Measurements from ENCODE around the gene CKMT2. TPM values are rescaled to one million over a fixed set of nuclear protein-coding genes. Genes with fewer than 3 reads are reported as not detected.
A peak's percentile ranks its signal among the peaks of the same experiment; 100 is the strongest.

The CKMT2 gene
- 10 to 100 TPM in 1 of 3 donors, 1 to 10 TPM in 2; 5.2 to 10.3 (median 9.0) TPM for polyA plus RNA-seq (ENCODE audit: insufficient read length in 3 of 3)
- long read RNA-seq, donor 1, partial matches to known transcripts, result 0 of 3 reads
- long read RNA-seq, donor 1, other reads (novel, unspliced or antisense), result 0 of 3 reads
- long read RNA-seq, donor 2, partial matches to known transcripts, result 0 of 5 reads
- long read RNA-seq, donor 2, other reads (novel, unspliced or antisense), result 0 of 5 reads
- long read RNA-seq, donor 3, partial matches to known transcripts, result 0 of 1 reads
- long read RNA-seq, donor 3, other reads (novel, unspliced or antisense), result 0 of 1 reads
- long read RNA-seq, donor 4, transcript CKMT2-201 (10 exons, 1,512 nt), result major isoform, 5 of 6 reads
- long read RNA-seq, donor 4, partial matches to known transcripts, result 0 of 6 reads
- long read RNA-seq, donor 4, other reads (novel, unspliced or antisense), result 0 of 6 reads
- long read RNA-seq, donor 5, partial matches to known transcripts, result 0 of 1 reads
- long read RNA-seq, donor 5, other reads (novel, unspliced or antisense), result 0 of 1 reads
- long read RNA-seq, donor 6, partial matches to known transcripts, result 0 of 1 reads
- long read RNA-seq, donor 6, other reads (novel, unspliced or antisense), result 0 of 1 reads
- long read RNA-seq, donor 7, partial matches to known transcripts, result 0 of 6 reads
- long read RNA-seq, donor 7, other reads (novel, unspliced or antisense), result 5 of 6 reads
- long read RNA-seq, donor 8, partial matches to known transcripts, result 0 of 1 reads
- long read RNA-seq, donor 8, other reads (novel, unspliced or antisense), result 0 of 1 reads
- long read RNA-seq, donor 9, partial matches to known transcripts, result 0 of 4 reads
- long read RNA-seq, donor 9, other reads (novel, unspliced or antisense), result 0 of 4 reads
- long read RNA-seq, donor 10, partial matches to known transcripts, result 0 of 2 reads
- long read RNA-seq, donor 10, other reads (novel, unspliced or antisense), result 0 of 2 reads
- long read RNA-seq, donor 11, result 0 reads
- long read RNA-seq, donor 12, partial matches to known transcripts, result 0 of 2 reads
- long read RNA-seq, donor 12, other reads (novel, unspliced or antisense), result 0 of 2 reads
- long read RNA-seq, donor 13, partial matches to known transcripts, result 0 of 2 reads
- long read RNA-seq, donor 13, other reads (novel, unspliced or antisense), result 0 of 2 reads
- long read RNA-seq, donor 14, result 0 reads
- long read RNA-seq, donor 15, partial matches to known transcripts, result 0 of 3 reads
- long read RNA-seq, donor 15, other reads (novel, unspliced or antisense), result 0 of 3 reads
- long read RNA-seq, donor 16, partial matches to known transcripts, result 0 of 1 reads
- long read RNA-seq, donor 16, other reads (novel, unspliced or antisense), result 0 of 1 reads

- peak; percentile 47 for DNase-seq
Observed at GRCh38 chr5:81233080-81233634, at the start of gene CKMT2. Gene CKMT2 (plus strand): TSS chr5:81233322. CDS start chr5:81251133, 17,811 bp downstream.

DNA sequence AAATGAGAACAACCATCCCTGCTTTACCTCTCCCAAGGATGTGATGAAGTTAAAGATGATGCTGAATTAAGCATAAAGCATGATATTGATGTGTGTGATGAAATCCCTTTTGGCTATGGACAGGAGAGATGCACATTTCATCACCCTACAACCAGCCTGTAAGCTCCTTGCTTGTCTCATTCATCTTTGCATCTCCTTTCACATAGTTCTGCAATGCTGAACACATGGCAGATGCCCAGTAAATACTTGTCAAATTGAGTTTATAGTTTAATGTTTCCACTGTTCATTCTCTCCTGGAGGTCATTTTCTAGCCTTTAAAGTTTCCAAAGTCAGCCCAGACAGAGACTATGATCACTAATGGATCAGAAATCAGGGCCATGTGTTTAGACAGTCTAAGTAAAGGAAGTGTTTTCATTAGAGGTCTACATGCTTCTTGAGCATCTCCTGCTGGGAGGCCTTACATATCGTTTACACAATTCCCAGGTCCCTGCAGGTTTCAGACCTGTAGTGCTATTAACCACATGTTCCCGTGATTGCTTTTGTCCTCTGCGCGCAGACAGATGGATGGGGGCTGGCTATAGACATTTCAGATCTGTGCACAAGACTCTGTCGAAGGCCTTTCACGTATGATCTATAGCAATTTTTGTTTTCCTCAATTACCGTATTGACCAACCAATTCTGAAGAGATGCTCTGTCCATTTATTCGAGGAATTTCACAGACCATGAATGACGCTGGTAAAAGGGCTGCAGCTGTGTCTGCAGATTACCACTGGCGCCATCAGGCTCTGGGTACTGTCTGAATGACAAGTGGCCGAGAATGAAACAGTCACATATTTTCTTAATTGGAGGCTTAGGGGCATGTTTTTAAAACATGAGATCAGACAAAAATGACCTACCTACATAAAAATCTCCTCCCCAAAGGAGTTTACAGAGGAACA, 49.0 kb upstream of the CKMT2 start:
- DNase-seq, result no peak

DNA sequence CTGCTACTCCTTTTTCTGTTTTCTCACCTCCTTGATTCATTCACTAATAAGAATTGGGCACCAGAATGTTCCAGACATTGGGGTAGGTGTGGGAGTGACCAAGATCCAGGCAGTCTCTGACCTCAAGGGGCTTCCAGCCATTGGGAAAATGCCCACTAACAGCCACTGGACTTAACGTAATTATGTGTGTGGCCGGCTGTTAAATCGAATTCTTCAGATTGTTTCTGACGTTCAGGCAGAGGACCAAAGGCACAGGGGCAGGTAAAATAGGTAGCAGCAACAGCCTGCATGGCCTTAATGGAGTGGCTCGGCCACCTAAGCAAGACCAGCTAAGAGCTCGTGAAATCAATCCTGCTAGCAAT, 48.4 kb upstream of the CKMT2 start:
- DNase-seq, result no peak

- DNase-seq, result no peak
Observed at GRCh38 chr5:81187885-81188284, 45.2 kb upstream of the CKMT2 start.

GRCh38 chr5:81188962-81189361, 44.2 kb upstream of the CKMT2 start:
- no peak for DNase-seq

DNA sequence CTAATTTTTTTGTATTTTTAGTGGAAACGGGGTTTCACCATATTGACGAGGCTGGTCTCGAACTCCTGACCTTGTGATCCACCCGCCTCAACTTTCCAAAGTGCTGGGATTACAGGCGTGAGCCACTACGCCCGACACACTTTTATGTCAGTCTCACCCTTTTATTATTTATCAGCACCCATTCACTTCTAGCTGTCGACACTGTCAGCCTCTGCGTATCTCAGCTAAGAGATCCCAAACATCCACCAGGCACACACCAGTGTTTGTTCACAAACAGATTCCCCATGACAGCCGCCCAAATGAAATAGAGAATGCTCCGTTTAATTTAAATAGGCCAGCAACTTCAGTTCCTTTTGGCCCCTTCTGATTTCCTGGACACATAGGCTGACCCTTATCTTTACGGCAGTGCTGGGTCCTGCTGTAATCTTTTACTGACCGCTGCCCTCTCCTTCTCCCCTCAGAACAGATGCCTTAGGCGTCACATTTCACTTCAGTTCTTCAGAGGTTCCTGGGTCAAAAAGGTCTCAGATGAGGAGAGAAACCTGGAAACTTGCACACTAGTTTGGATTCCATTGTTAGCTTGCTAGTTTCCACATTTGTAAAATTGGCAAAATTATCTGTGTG, 43.1 kb upstream of the CKMT2 start:
- DNase-seq, result no peak

DNA sequence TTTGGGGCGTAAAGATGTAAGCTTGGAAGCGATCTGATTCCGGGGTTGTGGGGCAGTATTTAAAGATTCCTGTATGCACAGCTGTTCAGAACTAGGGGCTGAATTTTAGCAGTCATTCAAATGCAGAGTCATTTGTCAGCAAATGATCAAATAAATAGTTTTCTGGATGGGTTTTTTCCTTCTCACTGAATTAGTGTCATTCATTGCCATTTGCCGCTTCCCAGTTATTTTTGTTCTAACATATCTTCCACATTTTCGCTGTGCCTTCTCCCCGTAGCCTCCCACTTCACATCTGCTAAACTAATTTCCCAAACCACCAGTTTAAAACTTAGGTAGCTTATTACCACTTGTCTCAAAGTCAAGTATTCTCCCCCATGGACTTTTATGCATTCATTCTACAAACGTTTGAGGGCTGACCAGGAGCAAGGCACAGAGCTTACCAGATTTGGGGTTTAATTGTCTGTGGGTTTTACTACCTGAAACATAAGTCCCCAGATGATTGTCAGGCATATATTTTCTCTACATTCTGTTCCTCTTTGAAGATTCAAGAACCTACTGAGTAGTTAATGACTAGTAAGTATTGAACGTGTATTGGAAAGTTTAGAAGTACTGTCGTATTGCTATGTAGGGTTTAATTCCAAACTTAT, 41.3 kb upstream of the CKMT2 start:
- DNase-seq, result no peak

DNA sequence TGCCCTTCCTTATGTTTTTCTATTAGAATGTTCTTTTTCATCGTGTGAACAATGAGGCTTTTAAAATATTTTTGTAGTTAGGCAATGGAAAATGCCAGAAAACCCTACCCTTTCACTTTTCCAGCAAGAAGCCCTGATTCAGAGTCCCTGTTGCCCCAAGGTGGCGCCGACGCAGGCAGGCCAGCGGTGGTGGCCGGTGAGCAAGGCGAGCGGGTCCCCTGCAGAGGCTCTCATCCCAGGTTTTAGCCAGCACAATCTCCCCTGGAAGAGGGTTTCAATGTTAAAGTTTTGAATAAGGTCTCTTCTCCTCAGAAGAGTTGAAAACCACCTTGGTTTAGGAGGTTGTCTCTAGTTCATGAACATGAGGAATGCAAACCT, 40.8 kb upstream of the CKMT2 start:
- DNase-seq, result no peak

DNA sequence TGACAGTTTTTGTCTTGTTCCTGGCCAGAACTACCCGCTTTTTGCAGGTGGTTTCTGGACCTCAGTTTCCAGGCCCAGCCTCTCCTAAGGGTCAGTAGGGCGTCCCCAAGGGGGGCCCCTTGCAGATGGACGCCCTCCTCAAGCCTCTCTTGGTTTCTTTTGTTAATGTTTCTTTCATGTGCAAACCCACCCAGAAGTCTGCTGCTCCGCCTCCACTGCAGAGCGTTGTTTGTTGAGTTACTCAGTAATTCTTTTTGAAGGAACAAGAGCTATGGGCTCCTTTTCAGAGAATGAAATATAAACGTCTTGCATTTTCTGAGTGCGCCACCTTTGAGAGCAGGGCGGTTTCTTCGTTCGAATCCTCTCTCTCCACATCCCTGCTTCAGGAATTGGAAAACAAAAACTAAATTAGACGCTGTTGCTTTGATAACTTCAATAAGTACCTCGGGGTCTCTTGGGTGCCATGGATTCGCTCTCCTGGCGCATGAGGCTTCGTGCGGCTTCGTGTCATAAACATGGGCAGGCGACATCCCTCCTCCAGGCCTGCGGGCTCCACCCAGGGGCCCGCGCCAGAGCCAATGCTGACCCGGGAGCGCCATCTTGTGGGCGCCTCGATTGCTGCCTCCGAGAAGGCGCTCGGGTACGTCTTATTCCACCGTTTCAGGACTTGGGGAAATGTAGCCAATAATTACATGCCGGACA, 38.3 kb upstream of the CKMT2 start:
- peak; percentile 69 for DNase-seq

- no peak for DNase-seq
Observed at GRCh38 chr5:81195335-81195929, 37.7 kb upstream of the CKMT2 start.

- DNase-seq, result no peak
Observed at GRCh38 chr5:81202655-81203054, 30.5 kb upstream of the CKMT2 start.

DNA sequence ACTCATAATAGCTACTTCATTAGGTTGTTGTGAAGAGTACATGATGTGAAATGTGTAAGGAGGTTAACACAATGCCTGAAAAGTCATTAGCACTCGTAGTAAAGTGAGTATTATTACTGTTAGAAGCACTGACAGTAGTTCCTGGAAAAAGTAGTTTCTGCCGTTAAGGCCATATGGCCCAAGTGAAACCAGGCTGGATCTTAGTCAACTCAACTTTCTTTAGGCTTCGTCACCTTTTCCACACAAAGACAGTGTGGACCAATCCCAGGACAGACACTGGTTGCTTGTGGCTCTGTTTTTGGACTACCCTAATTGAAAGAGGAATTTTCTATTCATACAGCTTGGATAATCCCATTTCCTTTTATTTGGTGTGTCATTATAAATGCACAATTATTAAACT, 29.4 kb upstream of the CKMT2 start:
- no peak for DNase-seq

DNA sequence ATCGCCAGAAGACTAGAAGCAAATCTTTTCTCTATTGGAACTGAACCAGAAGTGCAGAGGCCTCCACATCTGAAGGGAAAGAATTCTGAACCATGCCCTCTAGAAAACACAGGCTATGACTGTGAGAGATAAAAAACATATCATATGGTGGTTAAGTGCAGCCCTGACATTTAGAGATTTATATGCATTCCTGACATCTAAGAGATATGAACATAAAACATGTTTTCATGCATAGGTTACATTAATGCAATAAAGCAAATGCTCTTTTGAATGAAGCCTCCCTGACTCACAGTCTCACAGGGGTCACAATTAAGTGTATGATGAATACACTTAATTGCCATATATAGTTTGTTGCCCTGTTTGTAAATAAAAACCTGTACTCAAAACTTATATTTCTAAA, 28.9 kb upstream of the CKMT2 start:
- no peak for DNase-seq

GRCh38 chr5:81205058-81205457, 28.1 kb upstream of the CKMT2 start:
- no peak for DNase-seq

DNA sequence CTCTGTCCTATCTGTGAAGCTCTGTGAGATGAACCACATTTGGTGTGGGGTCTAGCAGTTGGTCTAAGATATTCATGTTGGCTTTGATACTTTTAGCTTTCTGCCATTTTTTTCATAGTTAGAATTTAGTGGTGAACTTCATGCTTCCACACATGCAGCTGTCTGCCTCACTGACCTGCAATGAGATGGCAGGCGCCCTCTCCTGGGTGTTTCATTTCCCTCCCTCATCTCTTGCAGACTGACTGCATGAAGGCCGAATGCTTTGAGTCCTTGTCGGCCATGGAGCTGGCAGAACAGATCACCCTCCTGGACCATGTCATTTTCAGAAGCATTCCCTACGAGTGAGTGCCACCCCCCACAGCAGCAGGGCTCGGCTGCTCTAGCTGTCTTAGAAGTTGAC, 26.1 kb upstream of the CKMT2 start:
- DNase-seq, result no peak

- no peak for DNase-seq
Observed at GRCh38 chr5:81208904-81209303, 24.2 kb upstream of the CKMT2 start.

GRCh38 chr5:81209386-81209785, 23.7 kb upstream of the CKMT2 start:
- DNase-seq, result no peak

GRCh38 chr5:81209869-81210493, 23.1 kb upstream of the CKMT2 start:
- DNase-seq, result no peak
